ENCODE measurements around the gene UBE2D4.
"Not testable (repeated sequence)": the region's sequence is repeated elsewhere in the genome, so short reads cannot be mapped to it uniquely, and the experiment has no call there.

The UBE2D4 gene

DNA sequence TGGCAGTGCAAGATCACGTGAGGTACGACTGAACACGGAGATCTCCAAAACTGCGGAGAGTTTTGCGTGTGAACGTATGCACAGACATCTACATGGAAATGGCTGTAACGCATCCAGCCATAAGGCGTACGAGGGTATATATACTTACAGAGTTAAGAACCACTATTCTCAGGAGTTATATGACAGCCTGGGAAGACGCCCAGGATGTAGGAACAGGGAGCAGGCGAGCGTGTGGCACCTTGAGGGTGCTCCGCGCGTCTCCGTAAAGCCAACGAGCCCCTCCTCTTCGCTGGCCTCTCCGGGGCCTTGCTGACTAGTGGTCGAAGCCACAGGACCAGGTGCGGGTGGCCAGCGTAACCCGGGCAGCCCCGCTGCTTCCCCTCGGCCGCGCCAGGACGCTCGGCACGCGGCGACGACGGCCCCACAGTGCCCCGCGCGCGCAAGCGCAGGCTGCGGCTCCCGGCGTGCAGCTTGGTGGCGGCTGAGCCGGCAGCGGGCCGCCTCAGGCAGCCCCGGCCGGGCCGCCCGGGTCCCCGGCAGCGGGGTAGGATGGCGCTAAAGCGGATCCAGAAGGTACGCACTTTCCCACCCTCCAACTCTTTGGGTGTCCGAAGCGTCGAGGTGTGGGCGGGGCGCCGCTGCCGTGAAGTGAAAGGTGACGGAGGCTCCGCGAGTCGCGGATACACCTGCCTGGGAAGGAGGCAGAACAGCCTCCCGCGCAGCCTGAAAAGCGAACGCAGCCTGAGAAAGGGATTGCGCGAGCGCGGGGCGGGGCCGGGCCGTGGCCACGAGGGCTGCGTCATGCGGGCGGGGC is at the start of gene UBE2D4:
Gene UBE2D4, plus strand, starts transcription at position 453 of the 814 bp plus-strand sequence. Its CDS starts 97 bp downstream, at position 550.
- FAIRE-seq (peak; percentile 91), DNase-seq (ENCODE audit: insufficient read length, low spot score) (peak; percentile 85)

GRCh38 chr7:43876976-43877745 is 49.1 kb upstream of the UBE2D4 start:
- FAIRE-seq (no peak), DNase-seq (ENCODE audit: insufficient read length, low spot score) (no peak)

DNA sequence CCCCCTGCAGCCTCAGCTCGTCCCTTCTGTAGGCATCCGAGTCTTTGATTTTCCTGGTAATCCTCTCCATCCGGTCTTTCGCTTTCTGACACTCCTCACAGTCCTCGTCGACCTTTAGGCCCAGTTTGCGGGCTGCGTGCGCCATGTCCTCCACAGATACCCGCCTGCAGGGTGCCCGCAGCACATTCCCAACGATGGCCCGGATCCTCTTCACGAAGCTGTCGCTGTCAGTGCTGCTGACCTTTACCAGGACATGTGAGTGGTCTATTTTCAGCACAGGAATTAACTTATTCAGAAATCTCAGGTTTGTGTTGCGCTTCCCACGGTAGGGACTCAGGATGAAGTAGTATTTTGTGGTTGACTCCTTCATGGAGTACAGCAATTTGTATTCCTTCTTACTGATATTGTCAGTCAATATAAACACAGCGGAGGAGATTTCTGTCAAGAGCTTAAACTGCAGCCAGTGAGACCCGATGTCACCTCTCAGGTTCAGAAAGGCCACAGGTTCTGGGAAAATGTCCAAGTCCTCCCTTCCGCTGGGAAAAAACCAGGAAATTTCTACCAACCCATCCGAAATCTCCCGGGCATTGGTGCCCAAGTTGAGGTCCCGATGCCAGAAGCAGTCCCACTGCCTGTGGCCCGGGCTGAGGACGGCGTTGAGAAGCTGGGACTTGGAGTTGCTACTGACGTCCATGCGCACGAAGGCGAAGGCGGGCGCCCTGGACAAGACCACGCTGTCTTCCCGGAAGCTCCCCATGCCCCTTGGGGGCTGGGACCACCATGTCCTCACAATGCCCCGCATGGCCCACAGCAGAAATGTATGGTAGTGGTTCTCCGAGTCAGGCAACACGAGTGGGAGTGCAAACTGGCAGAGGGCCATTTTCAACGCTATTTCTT is 48.0 kb upstream of the UBE2D4 start:
- FAIRE-seq (no peak), DNase-seq (ENCODE audit: insufficient read length, low spot score) (no peak)

DNA sequence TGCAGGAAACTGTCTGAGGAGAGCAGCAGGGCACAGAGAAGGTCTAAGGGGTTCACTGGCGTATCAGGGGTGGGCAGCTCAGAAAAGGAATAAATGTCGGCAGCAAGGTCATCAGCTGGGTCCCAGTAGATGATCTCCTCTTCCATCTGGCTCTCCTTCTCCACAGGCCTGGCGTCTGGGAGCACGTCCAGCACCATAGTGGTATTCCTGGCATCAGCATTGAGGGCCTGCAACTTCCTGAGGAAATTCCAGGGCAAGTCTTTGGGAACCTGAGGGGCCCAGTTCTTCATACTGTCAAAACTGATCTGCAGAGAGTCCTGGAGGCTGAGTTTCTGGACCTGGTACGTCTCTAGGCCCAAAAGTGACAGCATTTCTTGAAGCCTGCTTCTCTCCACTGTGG is 47.4 kb upstream of the UBE2D4 start:
- no peak for FAIRE-seq
- DNase-seq (ENCODE audit: insufficient read length, low spot score): no peak

GRCh38 chr7:43879477-43879876 is 46.8 kb upstream of the UBE2D4 start:
- no peak for DNase-seq (ENCODE audit: insufficient read length, low spot score)
- no peak for FAIRE-seq

DNA sequence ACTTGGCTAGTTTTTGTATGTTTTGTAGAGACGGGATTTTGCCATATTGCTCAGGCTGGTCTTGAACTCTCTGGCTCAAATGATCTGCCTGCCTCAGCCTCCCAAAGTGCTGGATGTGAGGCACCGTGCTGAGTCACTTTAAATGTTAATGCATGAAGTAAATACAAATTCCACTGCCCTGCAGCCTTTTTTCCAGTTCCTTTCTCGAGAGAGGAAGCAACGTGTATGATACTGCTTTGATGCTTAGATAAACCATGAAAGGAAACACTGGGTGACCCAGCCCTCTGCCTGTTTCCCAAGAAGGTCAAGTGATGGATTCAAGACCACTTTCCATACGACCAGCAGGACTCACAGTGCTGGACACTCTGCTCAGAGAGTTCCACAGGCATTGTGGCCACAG is 45.6 kb upstream of the UBE2D4 start:
- no peak for FAIRE-seq
- DNase-seq (ENCODE audit: insufficient read length, low spot score): no peak

DNA sequence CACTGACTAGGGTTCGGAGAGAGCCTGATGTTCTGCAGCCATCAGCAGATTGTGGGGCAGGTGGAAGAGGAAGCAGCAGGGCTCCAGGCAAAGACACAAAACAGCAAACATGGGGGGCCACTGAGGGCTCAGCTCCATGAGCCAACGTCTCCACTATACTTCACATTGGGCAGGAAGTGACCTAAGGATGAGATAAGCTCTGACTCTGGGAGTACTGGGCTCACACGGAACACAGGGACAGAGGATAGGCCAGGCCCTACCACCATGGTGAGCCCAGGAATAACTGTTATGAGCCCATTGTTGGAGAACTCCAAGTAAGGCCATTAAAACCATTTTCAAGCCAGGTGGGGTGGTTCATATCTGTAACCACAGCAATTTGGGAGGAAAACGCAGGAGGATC is 42.0 kb upstream of the UBE2D4 start:
- no peak for FAIRE-seq

DNA sequence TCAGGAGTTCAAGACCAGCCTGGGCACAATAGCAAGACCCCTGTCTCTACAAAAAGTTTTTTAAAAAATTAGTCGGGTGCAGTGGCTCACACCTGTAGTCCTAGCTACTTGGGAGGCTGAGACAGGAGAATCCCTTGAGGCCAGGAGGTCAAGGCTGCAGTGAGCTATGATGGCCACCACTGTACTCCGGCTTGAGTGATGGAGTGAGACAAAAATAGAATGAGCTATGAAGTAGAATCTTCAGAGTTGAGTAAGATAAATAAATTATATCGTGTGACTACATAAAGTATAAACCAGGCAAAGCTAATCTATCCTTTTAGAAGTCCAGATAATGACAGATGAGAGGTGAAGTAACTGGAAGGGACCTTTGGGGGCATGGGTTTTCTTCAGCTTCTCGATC is 41.6 kb upstream of the UBE2D4 start:
- DNase-seq (ENCODE audit: insufficient read length, low spot score) (no peak), FAIRE-seq (no peak)

More for the DNA sequence above, 42.0 kb upstream of the UBE2D4 start:
- DNase-seq (ENCODE audit: insufficient read length, low spot score): no peak

GRCh38 chr7:43888993-43889945 is 37.0 kb upstream of the UBE2D4 start:
- DNase-seq (ENCODE audit: insufficient read length, low spot score): no peak

DNA sequence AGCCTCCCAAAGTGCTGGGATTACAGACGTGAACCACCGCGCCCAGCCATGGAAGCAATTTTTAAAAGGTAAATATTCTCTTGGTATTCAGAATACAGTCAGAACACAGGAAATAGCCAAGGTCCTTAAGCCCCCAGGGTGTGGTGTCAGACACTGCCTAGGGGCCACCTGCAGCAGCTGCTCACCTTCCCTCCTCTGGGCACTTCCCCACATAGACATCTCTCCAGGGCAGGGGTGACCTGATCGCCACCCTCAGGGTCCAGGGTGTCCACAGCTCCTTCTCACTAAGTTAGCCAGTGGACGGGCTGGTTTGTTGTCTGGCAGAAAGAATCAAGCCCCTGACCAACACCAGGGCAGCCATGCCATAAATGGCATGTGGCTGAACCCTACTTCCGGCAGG is 35.8 kb upstream of the UBE2D4 start:
- no peak for FAIRE-seq
- no peak for DNase-seq (ENCODE audit: insufficient read length, low spot score)

More at GRCh38 chr7:43888993-43889945, 37.0 kb upstream of the UBE2D4 start:
- no peak for FAIRE-seq

- DNase-seq (ENCODE audit: insufficient read length, low spot score): no peak
- no peak for FAIRE-seq
These were observed 34.9 kb upstream of the UBE2D4 start for GRCh38 chr7:43891069-43891955.

- no peak for FAIRE-seq
- DNase-seq (ENCODE audit: insufficient read length, low spot score): no peak
These were observed 30.3 kb upstream of the UBE2D4 start for GRCh38 chr7:43895847-43896415.

- not testable (repeated sequence) for DNase-seq (ENCODE audit: insufficient read length, low spot score); FAIRE-seq
These were observed 27.7 kb upstream of the UBE2D4 start for GRCh38 chr7:43898571-43898970.

- DNase-seq (ENCODE audit: insufficient read length, low spot score): no peak
- no peak for FAIRE-seq
These were observed 23.6 kb upstream of the UBE2D4 start for GRCh38 chr7:43902542-43903054.

- DNase-seq (ENCODE audit: insufficient read length, low spot score): no peak
- no peak for FAIRE-seq
These were observed 21.6 kb upstream of the UBE2D4 start for GRCh38 chr7:43904533-43905208.

DNA sequence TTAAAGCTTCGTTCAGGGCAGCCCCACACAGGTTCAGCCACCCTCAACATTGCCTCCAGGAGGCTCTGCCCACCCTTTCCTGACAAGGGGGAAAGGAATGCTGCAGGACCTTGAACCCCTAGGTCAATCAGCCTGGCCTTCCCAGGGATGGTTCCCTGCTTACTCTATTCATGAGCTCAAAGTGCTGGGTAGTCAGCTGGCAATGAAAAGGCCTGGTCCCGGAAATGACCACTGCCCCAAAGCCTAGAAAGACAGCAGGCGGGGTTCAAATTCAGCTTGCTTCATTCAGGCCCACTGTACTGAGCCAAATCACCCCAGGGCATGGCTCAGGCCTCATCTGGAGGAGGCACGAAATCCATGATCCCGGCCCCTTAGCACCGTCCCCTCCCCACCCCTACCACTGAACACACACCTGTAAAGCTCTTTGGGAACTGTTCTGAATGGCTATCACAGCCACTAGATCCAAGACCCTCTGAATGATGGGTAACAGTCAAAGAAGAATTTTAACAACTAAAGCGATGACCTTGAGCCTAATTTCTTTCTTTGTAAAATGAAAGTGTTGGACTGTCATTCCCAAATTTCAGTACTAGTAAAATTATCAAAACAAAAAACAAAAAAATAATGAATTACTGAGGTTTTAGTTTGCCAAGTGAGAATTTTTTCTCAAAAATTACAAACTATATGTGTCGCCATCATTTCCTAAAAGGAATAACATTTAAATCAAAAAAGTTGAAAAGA is 20.9 kb upstream of the UBE2D4 start:
- FAIRE-seq: no peak
- DNase-seq (ENCODE audit: insufficient read length, low spot score): no peak

DNA sequence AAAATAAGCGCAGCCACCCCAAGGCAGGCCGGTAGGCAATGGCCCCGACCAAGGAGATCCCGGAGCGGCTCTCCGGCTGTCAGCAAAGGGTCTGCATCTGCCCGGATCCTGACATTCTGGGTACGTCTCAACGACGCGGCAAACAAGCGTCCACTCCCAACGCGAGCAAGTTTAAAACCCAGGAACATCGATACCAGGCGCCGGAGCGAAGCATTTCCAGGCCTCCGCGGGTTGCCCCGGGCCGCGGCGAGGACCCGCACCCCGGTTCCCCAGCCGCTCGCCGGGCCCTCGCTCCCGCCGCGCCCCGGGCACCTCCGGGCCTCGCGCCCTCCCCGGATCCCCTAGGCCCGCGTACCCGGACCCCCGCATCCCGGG is 20.3 kb upstream of the UBE2D4 start:
- DNase-seq (ENCODE audit: insufficient read length, low spot score) (peak; percentile 41), FAIRE-seq (no peak)
